SJCRH30 (cell line): ENCODE measurements around the gene SFXN4. TPM values are rescaled to one million over a fixed set of nuclear protein-coding genes. Genes with fewer than 3 reads are reported as not detected.
"Not testable (repeated sequence)": the region's sequence is repeated elsewhere in the genome, so short reads cannot be mapped to it uniquely, and the experiment has no call there.

Source experiments
- DNase-seq, 2 experiments: peaks; one replicate each; pipeline ENCODE4 v3.0.0-alpha.2; 2015 to 2020
- H3K27ac ChIP-seq: fragments of 250-450 bp; sonication (Bioruptor Pico); 2 replicates; pipeline ENCODE4 v1.5.1; 2020; ENCODE audit warnings: mild to moderate bottlenecking, moderate library complexity
- H3K27me3 ChIP-seq: fragments of 250-450 bp; sonication (Bioruptor Pico); 2 replicates; pipeline ENCODE4 v1.5.1; 2020; ENCODE audit warnings: mild to moderate bottlenecking, moderate library complexity
- H3K36me3 ChIP-seq: fragments of 250-450 bp; sonication (Bioruptor Pico); 2 replicates; pipeline ENCODE4 v1.5.1; 2020; ENCODE audit warnings: mild to moderate bottlenecking, moderate library complexity
- H3K4me1 ChIP-seq: fragments of 250-450 bp; sonication (Bioruptor Pico); 2 replicates; pipeline ENCODE4 v1.5.1; 2020; ENCODE audit warnings: mild to moderate bottlenecking, moderate library complexity
- H3K4me3 ChIP-seq: fragments of 250-450 bp; sonication (Bioruptor Pico); 2 replicates; pipeline ENCODE4 v1.5.1; 2020; ENCODE audit warnings: mild to moderate bottlenecking, moderate library complexity
- H3K9me3 ChIP-seq: fragments of 250-450 bp; sonication (Bioruptor Pico); replicated peaks from 2 replicates; pipeline ENCODE4 v1.5.1; 2020; ENCODE audit warnings: mild to moderate bottlenecking, moderate library complexity
- total RNA-seq: library from RNA; depleted of rRNA; stranded (reverse); fragments of >200 nt; shearing (Covaris generic); gene quantifications from 2 replicates; pipeline ENCODE4 v1.2.3, GENCODE V29; 2014

The SFXN4 gene
- total RNA-seq, 1 experiment from 2014 or later: 32.1 TPM

- no peak overlapping the region for H3K27ac ChIP-seq
- DNase-seq: no peak
- no peaks in the 10 kb centered on the region for H3K27me3 ChIP-seq
- no peak overlapping the region for H3K4me3 ChIP-seq
- H3K9me3 ChIP-seq: no peaks in the 10 kb centered on the region
- H3K36me3 ChIP-seq: peaks cover 38% of the 10 kb centered on the region
- H3K4me1 ChIP-seq: no peaks in the 10 kb centered on the region
Observed at GRCh38 chr10:119115926-119116325, 49.6 kb downstream of the SFXN4 start.

- Histone ChIP-seq H3K27ac (no peak overlapping the region), H3K9me3 (no peaks in the 10 kb centered on the region), H3K36me3 (peaks cover 24% of the 10 kb centered on the region), H3K4me3 (no peak overlapping the region), H3K27me3 (no peaks in the 10 kb centered on the region), H3K4me1 (no peaks in the 10 kb centered on the region)
- DNase-seq: no peak
Observed at GRCh38 chr10:119113751-119114732, 51.5 kb downstream of the SFXN4 start.

- Histone ChIP-seq H3K36me3 (peaks cover 27% of the 10 kb centered on the region), H3K27me3 (no peaks in the 10 kb centered on the region), H3K9me3 (no peaks in the 10 kb centered on the region), H3K4me3 (no peak overlapping the region), H3K27ac (no peak overlapping the region), H3K4me1 (no peaks in the 10 kb centered on the region)
- DNase-seq: no peak
Observed at GRCh38 chr10:119112056-119112455, 53.5 kb downstream of the SFXN4 start.

- not testable (repeated sequence) for H3K4me1 ChIP-seq, DNase-seq, H3K27me3 ChIP-seq, H3K27ac ChIP-seq, H3K4me3 ChIP-seq, H3K9me3 ChIP-seq
- H3K36me3 ChIP-seq: peaks cover 14% of the 10 kb centered on the region
Observed at GRCh38 chr10:119107771-119108170, 57.7 kb downstream of the SFXN4 start.

GRCh38 chr10:119107106-119107505 is 58.4 kb downstream of the SFXN4 start:
- peaks cover 14% of the 10 kb centered on the region for H3K36me3 ChIP-seq
- H3K27me3 ChIP-seq, H3K27ac ChIP-seq, H3K4me3 ChIP-seq, H3K9me3 ChIP-seq, H3K4me1 ChIP-seq, DNase-seq: not testable (repeated sequence)

- H3K36me3 ChIP-seq, H3K4me1 ChIP-seq, DNase-seq, H3K9me3 ChIP-seq, H3K4me3 ChIP-seq, H3K27me3 ChIP-seq, H3K27ac ChIP-seq: not testable (repeated sequence)
Observed at GRCh38 chr10:119105899-119106298, 59.6 kb downstream of the SFXN4 start.

GRCh38 chr10:119105155-119105554 is 60.4 kb downstream of the SFXN4 start:
- Histone ChIP-seq H3K27ac (no peak overlapping the region), H3K27me3 (no peaks in the 10 kb centered on the region), H3K4me3 (peak overlapping the region; percentile 98), H3K9me3 (no peaks in the 10 kb centered on the region), H3K4me1 (0 out of 2 replicates have a peak, but pooled peaks cover 2% of the 10 kb centered on the region), H3K36me3 (peaks cover 9% of the 10 kb centered on the region; the same call in 1 of the 2 replicates)
- no peak for DNase-seq

- Histone ChIP-seq H3K4me1 (0 out of 2 replicates have a peak, but pooled peaks cover 2% of the 10 kb centered on the region), H3K36me3 (peaks cover 9% of the 10 kb centered on the region; the same call in 1 of the 2 replicates), H3K9me3 (no peaks in the 10 kb centered on the region), H3K27me3 (no peaks in the 10 kb centered on the region), H3K27ac (no peak overlapping the region), H3K4me3 (peak overlapping the region; percentile 98)
- peak; percentile 31 to 46 for DNase-seq
Observed at GRCh38 chr10:119104654-119105015, 60.9 kb downstream of the SFXN4 start.

- no peaks in the 10 kb centered on the region for H3K9me3 ChIP-seq
- no peaks in the 10 kb centered on the region for H3K27me3 ChIP-seq
- peak; percentile 74 to 86 for DNase-seq
- H3K4me1 ChIP-seq: 0 out of 2 replicates have a peak, but pooled peaks cover 2% of the 10 kb centered on the region
- H3K36me3 ChIP-seq: peaks cover 7% of the 10 kb centered on the region; the same call in 1 of the 2 replicates
- no peak within 1 kb of the TSS for H3K27ac ChIP-seq
- H3K4me3 ChIP-seq: peak within 1 kb of the TSS; percentile 98
Observed at GRCh38 chr10:119103903-119104653, 61.4 kb downstream of the SFXN4 start, which contains the start of gene DENND10. Gene DENND10, plus strand, starts transcription at chr10:119104113. Its CDS starts 30 bp downstream, at chr10:119104143.

- Histone ChIP-seq H3K27me3 (no peaks in the 10 kb centered on the region), H3K27ac (no peak overlapping the region), H3K36me3 (peaks cover 2% of the 10 kb centered on the region; the same call in 1 of the 2 replicates), H3K4me3 (no peak overlapping the region), H3K4me1 (0 out of 2 replicates have a peak, but pooled peaks cover 2% of the 10 kb centered on the region), H3K9me3 (no peaks in the 10 kb centered on the region)
- no peak for DNase-seq
Observed at GRCh38 chr10:119103241-119103902, 62.1 kb downstream of the SFXN4 start.

GRCh38 chr10:119101366-119102098 is 64.0 kb downstream of the SFXN4 start:
- 0 out of 2 replicates have a peak, but pooled peaks cover 2% of the 10 kb centered on the region for H3K4me1 ChIP-seq
- DNase-seq: no peak
- no peaks in the 10 kb centered on the region for H3K36me3 ChIP-seq
- H3K9me3 ChIP-seq: no peaks in the 10 kb centered on the region
- H3K27ac ChIP-seq: no peak overlapping the region
- H3K27me3 ChIP-seq: no peaks in the 10 kb centered on the region
- peak overlapping the region; percentile 17; the same call in 1 of the 2 replicates for H3K4me3 ChIP-seq

- no peaks in the 10 kb centered on the region for H3K36me3 ChIP-seq
- 0 out of 2 replicates have a peak, but pooled peaks cover 2% of the 10 kb centered on the region for H3K4me1 ChIP-seq
- H3K9me3 ChIP-seq: no peaks in the 10 kb centered on the region
- DNase-seq: no peak
- no peak overlapping the region for H3K4me3 ChIP-seq
- no peak overlapping the region for H3K27ac ChIP-seq
- H3K27me3 ChIP-seq: no peaks in the 10 kb centered on the region
Observed at GRCh38 chr10:119100434-119101238, 64.9 kb downstream of the SFXN4 start.

- no peak overlapping the region for H3K27ac ChIP-seq
- no peaks in the 10 kb centered on the region for H3K36me3 ChIP-seq
- H3K9me3 ChIP-seq: no peaks in the 10 kb centered on the region
- H3K4me1 ChIP-seq: 0 out of 2 replicates have a peak, but pooled peaks cover 2% of the 10 kb centered on the region
- DNase-seq: no peak
- H3K27me3 ChIP-seq: no peaks in the 10 kb centered on the region
- no peak overlapping the region for H3K4me3 ChIP-seq
Observed at GRCh38 chr10:119098576-119098975, 66.9 kb downstream of the SFXN4 start.
